IPS DF 19.7 (cell line): ENCODE data around the gene MPPED1.

Experiments
- DNase-seq: peaks from one replicate; pipeline ENCODE4 v3.0.0-alpha.2; 2013; ENCODE audit warnings: low read depth, low spot score

Gene MPPED1

DNA sequence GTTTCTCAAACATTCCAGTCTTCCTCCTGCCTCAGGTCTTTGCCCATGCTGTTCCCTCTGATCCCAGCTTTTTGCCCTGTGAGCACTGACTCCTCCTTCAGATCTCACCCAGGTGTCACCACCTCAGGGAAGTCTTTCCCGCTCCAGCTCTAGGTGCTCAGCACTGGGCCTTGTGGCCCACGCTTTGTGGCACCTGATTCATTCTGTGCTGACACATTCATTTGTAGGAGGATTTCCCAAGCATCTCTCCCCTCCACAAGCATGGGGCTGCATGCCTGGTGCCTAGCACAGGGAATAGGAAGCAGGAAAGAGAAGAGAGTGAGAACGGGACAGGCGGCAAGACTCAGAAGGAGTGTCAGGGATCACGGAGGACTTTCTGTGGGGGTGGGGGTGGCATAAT lies 17.6 kb downstream of the MPPED1 start:
- DNase-seq = no peak

DNA sequence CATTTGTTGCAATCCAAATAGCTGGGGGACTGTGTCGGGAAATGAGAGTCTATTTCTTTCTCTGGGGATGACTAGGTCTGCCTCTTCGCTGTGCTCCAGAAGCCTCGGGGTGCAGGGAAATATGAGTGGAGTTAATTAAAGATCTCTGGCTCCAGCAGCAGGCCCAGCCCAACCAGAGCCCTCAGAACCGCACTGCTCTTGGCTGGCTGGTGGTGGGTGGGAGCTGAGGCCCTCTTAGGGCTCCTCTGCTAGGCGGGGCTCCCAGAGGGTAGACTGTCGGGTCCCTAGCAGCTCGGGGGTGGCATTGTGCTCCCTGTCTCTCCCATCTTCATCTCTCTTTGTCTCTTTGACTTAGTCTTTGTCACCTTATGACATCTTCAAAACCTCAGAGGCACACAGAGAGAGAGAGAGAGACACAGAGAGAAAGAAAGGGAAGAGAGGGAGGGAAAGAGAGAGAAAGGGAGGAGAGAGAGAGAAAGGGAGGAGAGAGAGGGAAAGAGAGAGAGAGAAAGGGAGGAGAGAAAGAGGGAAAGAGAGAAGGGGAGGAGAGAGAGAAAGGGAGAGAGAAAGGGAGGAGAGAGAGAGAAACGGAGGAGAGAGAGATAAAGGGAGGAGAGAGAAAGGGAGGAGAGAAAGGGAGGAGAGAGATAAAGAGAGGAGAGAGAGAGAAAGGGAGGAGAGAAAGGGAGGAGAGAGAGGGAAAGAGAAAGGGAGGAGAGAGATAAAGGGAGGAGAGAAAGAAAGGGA lies 20.2 kb downstream of the MPPED1 start:
- no peak for DNase-seq

DNA sequence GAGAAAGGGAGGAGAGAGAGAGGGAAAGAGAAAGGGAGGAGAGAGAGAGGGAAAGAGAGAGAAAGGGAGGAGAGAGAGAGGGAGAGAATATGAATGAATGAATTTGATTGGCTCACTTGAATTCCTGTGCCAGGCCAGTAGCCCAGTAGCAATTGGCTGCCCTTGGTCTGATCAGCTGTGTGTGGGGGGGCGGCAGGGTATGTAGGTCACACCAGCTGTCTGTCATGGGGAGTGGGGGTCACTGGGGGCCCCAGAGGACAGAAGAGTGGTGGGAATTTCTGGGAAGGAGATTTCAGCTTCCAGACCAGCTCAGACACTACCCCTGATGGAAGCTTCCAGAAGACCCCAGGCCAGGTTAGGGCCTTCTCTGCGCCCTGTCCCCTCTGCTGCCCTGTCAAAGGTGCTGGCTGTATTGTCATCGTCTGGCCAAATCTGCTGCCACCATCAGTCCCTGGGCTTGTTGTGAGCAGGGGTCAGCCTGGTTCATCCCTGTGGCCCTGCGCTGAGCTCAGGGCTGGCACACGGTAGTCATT lies 21.1 kb downstream of the MPPED1 start:
- no peak for DNase-seq

DNA sequence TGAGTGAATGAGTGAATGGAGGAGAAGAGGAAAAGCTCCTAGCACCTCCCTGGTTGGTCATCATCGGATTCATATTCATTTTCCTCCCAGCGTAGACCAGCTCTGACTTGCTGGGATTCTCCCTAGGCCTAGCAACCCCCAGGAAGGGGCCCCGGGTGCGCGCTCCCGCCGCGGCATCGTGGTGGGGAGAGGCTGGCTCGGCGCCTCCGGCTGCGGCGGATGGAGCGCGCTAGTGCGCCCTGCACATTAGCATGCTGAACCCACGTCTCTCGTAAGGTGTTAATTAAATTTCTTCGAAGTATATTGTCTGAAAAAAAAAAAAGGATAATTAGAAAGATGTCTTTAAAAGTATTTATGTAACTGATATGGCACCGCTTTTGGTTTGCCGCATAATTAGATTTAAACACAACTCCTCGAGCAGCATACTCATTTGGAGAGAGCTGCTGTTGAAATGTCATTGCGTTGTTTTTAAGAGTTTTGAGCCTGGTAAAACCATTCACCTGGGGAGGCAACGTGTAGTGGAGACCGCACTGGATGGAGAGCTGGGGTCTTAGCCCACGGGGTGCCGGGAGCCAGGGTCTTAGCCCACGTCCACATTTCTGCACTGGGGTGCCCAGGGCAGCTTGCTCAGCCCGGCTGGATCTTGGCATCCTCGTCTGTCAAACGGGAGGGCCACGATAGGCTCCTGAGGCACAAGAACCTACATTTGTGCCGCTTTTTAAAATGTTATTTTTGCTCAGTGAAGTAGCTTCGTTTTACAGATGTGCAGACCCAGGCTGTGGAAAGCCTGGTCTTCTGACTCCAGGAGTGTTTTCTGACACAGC lies 21.8 kb downstream of the MPPED1 start:
- DNase-seq = no peak

DNA sequence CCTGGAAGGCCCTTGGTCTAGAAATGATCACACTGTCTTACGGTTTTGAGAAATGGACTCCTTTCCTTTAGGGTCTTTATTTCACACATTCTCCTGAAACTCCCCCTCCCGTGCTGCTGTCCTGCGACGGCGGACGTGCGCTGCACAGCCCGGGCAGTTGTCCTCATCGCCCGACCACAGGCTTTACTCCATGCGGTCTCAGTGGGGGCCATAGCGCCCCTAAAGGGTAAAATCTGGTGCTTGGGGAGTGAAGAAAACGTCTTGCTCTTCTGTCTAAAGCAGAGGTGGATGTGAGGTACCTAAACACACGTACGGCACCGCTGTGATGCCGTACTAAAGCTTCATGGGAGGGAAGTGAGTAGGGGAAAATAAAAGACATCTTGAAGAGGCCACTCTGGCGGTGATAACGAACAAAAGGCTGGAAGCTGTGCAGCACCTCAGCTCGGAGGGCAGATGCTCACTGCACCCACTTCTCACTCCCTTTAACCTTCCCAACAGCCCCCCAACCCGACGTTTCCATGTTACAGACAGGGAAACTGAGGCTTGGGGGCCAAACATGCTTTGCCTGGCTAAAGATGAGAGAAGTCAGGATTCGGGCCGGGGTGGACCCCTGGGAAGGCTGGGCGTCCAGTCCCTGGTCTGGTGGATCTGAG lies 22.6 kb downstream of the MPPED1 start:
- no peak for DNase-seq

DNA sequence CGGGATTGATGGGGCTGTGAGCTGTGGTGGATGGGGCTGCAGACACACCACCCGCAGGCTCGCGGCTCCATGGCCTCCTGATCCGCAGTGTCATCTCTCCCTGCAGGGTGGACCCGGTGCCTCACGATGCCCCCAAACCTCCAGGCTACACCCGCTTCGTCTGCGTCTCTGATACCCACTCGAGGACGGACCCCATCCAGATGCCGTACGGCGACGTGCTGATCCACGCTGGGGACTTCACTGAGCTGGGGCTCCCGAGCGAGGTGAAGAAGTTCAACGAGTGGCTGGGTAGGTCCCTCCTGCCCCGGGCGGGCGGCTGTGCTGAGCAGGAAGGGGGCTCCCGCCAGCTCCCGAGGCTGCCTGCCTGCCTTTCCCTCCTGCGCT lies 23.1 kb downstream of the MPPED1 start:
- no peak for DNase-seq

DNA sequence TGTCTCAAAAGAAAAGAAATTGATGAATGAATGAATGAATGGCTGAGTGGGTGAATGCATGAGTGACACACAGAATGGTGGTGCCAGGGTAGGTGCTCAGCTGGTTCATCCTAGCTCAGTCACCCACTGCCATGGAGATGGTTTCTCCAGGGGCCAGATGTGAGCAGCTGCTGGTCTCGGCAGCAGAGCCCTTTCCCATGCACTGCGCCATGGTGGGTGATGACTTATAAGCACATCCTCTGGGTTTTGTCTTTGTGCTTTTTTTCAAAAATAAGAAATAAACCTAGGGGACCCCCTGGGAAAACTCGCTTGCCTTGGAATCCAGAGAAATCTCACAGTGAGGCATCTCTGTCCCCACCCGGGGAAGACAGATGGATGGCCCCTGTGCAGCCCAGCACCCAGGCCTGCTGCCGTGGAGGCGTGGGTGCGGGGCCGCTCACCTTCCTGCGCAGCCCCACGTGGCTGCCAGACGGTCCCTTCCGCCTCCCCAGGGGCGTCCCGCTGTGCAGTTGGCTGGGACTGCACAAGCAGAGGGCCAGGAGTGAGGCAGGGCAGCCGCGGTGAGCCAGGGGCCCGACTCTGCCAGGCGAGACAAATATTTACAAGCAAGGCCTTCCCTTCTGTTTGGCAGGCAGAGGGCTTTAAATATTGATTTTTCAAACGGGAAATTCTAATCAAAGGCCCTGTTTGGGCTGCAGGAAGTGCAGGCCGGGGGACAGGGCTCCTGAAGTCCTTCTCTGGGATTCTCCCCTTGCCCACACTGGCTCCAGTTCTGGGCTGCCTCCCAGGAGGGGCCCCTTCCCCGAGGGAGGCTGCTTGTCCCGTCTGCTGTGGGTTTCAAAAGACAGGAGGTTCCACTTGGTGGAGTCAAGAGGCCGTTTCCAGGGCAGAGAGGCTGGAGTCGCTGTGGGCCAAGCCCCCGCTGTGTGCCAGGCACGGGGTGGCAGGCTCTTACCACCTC lies 24.3 kb downstream of the MPPED1 start:
- no peak for DNase-seq

DNA sequence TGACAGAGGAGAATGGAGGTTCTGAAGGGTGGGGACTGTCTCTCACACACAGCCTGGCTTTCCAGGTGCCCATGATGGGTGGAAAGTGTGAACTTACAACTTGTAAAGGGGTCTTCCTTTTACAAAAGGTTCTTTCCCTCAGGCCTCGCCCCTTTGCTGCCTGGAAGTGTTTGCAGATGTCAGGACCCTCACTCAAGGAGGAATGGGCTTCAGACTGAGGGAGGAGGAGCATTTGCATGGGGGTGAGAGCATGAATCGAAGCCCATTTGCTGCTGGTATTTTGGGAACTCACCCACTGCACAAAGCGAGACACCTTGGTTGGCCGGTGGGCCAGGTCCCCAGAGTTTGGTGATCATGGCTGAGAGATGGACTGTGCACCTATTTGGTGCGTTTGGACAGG lies 25.1 kb downstream of the MPPED1 start:
- no peak for DNase-seq

DNA sequence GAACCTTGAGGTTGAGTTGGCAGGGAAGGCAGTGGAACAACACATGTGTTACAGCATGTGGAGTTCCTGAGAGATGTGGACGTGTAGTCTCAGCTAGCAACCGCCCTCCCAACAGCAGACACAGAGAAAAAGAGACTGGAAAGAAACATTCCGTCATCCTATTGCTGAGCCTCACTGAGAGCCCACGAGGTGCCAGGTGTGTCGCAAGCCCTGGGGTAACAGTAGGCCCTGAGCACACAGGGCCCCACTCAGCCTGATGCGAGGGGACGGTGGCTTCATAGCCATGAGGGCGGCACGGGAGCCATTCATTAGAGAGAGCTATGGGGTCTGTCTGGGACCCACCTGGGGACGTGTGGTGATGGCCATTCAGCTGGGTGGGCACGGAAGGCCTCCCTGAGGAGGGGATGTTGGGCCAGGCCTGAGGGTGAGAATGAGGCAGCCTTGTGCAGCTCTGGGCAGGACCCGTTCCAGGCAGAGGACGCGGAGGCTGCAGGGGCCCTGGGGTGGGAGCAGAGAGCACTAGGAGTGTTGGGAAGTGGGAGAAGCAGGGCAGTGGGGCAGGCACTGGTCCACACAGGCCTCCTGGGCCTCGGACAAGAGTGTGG lies 26.2 kb downstream of the MPPED1 start:
- no peak for DNase-seq

DNA sequence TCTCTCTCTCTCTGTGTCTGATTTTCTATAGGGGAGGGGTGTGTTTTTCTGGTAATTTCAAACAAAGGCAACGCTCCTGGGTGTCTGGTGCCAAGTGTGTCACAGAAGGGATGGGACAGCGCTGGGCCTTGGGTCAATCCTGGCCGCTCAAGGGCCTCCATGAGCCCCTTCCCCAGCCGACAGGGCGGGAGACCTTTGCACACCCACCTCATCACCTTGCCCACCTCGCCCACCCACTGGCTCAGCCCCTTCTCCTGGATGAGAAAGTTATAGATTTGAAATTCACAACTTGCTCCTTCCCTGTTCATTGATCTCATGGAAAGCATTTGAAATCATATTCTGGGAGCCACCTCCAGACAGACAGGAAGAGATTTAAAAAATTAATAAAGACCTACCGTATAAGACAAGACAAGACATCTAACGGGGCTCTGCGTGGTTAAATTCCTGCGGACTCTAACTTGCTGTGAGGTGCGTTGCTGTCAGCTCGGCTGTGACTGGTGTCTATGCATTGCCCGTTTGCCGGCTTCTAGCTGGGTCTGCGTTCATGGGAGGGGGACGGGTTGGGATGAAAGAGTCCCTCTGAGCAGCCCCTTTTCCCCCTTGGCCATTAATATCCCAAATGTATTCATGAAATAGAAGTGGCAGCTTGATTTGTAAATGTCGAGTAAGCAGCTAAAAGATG lies 27.0 kb downstream of the MPPED1 start:
- DNase-seq = no peak

DNA sequence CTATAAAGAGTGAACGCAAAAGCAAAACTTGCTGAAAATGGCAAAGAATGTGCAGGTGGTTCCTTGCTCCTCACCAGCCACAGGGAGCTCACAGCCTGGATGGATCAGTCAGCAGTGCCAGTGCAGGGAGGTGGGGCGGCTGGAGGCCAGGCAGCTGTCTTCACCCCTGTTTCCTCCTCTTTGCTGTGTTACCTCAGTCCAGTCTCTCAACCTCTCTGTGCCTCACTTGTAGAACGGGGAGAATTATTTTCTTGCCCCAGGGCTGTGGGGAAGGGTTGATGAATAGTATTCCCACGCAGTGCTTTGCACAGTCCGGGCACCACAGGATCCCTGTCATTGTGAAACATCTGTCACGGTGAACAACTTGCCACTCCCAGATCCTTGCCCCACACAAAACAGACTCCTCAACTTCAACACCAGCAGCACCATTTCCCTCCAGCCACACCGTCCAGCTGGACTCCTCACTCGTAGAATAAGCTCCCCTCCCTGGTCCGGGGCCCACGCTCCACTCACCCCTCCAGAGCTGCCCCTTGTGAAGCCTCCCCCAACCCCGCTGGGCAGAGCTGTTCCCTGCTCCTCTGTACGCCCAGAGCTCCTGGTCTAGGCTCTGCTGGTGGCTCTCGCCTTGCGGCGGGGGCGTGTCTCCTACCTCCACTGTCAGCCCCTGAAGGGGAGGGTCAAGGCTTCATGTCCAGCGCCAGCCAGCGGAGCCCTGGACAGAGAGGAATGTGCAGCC lies 27.7 kb downstream of the MPPED1 start:
- DNase-seq = no peak

DNA sequence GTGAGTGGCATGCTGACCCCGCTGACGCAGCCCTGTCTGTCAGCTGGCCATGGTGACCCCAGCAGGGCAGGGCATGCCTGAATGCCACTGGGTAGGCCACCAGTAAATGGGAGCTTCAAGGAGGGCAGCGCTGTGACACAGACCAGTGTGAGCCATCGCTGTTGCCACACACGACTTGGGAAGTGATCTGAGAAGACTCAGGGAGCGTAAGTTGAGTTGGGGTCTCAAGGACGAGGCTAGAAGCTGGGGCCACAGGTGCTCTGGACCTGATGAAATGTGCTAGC lies 28.2 kb downstream of the MPPED1 start:
- DNase-seq = no peak

DNA sequence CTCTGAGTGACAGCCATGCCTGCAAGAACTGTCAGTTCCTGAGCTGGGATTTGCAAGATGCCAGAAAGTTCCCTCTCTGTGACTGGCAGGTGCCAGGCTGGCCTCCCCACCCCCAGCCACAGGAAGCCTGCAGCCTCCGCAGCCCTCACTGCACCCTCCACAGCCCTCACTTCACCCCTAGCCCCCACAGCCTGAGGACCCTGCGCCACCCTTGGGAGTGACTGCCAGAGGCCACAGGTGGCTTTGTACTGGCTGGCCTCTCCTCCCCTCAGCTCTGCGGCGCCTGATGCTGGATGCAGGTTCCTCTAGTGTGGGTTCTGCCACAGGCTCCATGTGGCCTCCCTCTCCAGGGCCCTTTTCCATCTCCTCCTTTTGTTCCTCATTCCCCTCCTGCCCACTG lies 28.7 kb downstream of the MPPED1 start:
- no peak for DNase-seq

DNA sequence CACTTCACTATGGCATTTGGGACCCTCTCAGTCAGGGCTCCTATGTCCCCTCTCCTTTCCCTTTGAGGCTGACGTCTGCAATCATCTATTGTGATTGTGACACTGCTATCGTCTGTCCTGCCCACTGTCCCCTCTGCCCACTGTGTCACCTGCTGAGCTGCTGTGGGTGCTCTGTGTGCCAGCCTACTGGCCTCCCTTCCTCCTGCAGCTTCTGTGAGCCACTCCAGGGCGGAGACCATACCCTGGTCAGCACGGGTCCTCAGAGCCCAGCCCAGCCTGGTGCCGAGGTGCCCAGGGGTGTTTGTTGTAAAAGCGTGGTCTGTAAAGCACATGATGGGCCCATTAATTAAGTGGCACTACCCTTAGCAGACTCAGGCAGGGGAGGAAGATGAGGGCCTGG lies 29.4 kb downstream of the MPPED1 start:
- no peak for DNase-seq

DNA sequence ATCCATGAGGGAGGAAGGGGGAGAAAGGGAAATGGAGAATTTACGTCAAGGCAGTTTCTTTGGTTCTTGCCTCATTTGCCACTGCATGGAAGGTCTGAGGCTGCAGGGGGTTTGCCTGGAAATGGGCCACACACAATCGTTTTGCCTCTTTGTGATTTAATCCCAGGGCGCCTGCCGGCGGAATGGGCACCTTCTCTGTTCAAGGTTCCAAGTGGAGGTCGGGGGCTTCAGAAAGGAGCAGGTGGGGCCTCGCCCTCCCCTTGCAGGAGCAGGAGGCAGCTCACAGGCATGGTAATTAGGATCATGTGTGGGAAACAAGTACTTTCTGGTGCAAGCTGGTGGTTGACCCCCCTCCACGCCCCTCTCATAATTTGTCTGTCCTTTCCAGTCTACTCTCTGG lies 29.9 kb downstream of the MPPED1 start:
- no peak for DNase-seq

DNA sequence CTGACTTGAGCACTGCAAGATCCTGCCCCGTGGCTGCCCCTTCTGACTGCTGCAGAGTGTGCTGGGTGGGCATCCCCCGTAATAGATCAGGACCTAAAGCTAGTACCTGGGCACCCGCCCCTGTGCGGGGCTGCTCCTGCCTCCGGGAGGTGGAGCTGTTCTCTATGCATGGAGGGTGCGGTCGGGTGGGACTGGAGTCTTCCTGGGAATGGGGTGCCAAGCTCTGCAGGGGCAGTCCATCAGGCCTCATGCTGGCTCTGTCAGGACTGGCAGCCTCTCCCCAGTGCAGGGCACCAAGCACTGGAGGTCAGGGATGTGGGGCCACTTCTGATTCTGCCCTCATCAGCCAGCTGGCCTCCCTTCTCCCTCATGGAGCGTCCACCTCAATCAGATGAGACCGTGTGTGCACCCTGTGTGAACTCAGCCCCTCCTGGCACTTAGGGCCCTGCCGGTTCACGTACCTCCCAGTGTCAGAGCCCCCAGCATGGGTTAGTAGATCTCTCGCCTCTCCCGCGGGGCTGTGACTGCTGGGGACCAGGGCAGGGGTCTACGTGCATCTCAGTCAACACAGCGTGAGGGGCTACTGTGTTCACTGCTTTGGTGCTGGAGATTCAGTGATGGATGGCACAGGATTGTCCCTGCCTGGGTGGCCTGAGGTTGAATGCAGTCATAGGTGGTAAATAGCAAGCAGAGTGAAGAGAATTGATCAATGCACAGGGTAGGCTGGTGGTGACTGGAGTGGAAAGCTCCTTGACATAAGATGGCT lies 30.8 kb downstream of the MPPED1 start:
- DNase-seq = no peak

DNA sequence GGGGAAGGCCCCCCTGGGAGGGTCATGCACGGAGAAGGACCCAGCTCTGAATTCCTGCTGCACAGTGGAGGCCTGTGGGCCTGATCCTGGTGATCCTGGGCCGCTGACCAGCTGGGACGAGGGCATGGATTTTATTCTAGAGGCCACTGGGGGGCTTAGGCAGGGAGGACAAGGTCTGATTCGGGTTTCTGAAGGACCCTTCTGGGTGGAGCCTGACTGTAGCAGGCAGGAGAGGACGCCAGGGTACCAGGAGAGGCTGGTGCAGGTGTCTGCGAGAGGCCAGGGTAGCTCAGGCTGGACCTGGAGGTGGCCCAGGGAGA lies 31.3 kb downstream of the MPPED1 start:
- DNase-seq = no peak

DNA sequence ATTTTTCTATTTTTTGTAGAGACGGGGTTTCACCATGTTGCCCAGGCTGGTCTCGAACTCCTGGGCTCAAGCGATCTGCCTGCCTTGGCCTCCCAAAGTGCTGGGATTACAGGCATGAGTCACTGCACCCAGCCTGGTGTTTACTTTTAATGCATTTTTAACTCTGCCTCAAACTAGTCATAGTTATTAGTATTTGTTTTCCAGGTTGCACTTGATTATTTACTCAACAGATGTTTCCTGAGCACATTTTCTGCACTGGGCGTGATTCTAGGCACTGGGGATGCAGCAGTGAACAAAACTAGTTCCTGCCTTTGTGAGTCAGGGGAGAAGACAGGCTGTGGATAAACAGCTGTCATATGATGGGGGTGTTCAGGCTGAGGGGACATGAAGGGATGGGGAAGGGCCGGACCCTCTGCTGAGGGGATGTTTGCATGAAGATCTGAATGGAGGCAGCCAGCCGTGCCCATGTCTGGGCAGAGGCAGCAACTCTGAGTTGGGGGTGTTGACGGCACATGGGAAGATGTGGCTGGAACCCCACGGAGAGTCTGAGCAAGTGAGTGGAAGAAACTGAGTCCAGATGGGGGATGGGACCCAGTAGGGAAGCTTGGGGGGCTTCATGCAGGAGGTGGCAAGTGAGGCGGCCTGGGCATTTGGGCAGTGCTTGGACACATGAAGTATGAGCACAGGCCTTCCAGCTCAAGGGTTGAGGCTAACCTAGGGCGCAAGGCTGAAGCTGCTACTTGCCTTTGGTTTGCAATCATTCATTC lies 34.4 kb downstream of the MPPED1 start:
- no peak for DNase-seq

DNA sequence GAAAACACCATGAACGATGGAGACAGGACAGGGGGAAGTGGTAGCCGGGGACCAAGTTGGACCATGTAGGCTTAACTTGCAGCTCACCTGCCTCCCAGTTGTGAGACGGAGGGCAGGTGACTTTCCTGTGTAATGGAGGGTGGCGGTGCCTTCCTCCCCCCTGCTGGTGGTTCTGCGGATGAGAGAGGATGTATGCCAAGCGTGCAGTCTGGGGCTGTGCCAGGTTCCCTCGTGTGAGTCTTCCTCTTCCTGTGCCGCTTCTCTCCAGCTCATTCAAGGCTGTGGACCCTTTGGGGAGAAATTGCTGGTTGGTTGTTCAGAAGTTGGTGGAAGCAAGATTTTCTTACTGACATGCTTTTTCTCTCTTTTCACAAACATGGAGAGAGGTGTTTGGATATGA lies 35.1 kb downstream of the MPPED1 start:
- DNase-seq = no peak
